ENCODE results near the gene BIRC7.

The BIRC7 gene

DNA sequence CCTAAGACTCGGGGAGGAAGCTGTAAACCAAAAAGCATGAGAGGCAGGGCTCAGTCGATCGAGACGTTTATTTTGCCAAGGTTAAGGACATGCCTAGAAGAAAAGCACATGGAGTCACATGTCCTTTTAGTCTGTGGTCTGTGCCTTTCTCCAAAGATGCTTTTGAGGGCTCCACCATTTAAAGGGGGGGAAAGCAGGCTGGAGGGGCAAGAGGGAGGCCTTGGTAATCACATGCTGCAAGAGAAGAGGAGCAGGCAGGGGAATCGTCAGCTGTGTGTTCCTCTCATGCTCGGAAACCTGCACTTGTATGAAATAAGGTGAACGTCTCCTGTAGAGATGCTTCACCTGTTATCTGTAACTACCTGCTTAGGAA is 10.6 kb upstream of the BIRC7 start:
- Mint-ChIP-seq H3K27me3 (peaks cover 64% of the 10 kb centered on the region), H3K36me3 (no peaks in the 10 kb centered on the region), H3K27ac (no peak overlapping the region), H3K4me3 (no peak overlapping the region), H3K4me1 (no peaks in the 10 kb centered on the region), H3K9me3 (no peaks in the 10 kb centered on the region)
- CTCF ChIA-PET: interaction anchor here (1.4 to 3.6 kb wide), 3 partner anchors 10 to 51 kb away, joined by 3 to 42 read pairs (median 34); partner anchors contain the start of genes BIRC7 and YTHDF1
- DNase-seq: no peak

- H3K36me3 Mint-ChIP-seq: no peaks in the 10 kb centered on the region
- H3K9me3 Mint-ChIP-seq: no peaks in the 10 kb centered on the region
- no peaks in the 10 kb centered on the region for H3K4me1 Mint-ChIP-seq
- peaks cover 64% of the 10 kb centered on the region for H3K27me3 Mint-ChIP-seq
- no peak overlapping the region for H3K4me3 Mint-ChIP-seq
- H3K27ac Mint-ChIP-seq: no peak overlapping the region
- CTCF ChIA-PET: interaction anchor here (0.7 to 1.1 kb wide), 5 partner anchors 9 to 155 kb away, joined by 3 read pairs; partner anchors contain the start of gene BIRC7
- DNase-seq: no peak
Observed at GRCh38 chr20:63226042-63226943, 9.4 kb upstream of the BIRC7 start.

GRCh38 chr20:63227260-63227659 is 8.4 kb upstream of the BIRC7 start:
- Mint-ChIP-seq H3K27ac (no peak overlapping the region), H3K4me1 (no peaks in the 10 kb centered on the region), H3K9me3 (no peaks in the 10 kb centered on the region), H3K4me3 (no peak overlapping the region), H3K36me3 (no peaks in the 10 kb centered on the region), H3K27me3 (peaks cover 70% of the 10 kb centered on the region)
- no peak for DNase-seq
- CTCF ChIA-PET: no interaction called here

DNA sequence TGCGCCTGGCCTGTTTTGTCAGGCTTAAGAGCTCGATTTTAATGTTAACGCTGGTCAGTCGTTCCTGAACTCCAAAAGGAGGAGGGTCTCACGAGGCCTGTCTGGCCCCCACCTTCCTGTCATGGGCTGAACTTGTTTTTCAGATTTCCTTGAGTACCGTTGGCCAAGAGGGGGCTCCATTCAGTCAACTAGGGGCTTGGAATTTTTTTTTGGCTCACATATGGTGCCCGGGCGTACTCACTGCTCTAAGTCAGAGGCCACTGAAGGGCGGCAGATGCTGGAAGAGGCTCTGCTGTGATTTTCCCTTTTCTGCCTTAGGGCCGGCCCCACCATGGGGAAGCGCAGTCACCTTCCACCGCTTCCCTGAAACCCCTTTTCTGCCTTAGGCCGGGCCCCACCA is 6.9 kb upstream of the BIRC7 start:
- Mint-ChIP-seq H3K36me3 (no peaks in the 10 kb centered on the region), H3K4me1 (no peaks in the 10 kb centered on the region)

GRCh38 chr20:63230800-63231268 is 4.9 kb upstream of the BIRC7 start:
- Mint-ChIP-seq H3K36me3 (no peaks in the 10 kb centered on the region), H3K4me1 (no peaks in the 10 kb centered on the region), H3K9me3 (no peaks in the 10 kb centered on the region), H3K27me3 (peaks cover 85% of the 10 kb centered on the region), H3K27ac (no peak overlapping the region), H3K4me3 (no peak overlapping the region)
- DNase-seq: no peak
- CTCF ChIA-PET: interaction anchor here (0.6 to 1.0 kb wide), 2 partner anchors 151 to 174 kb away, joined by 3 to 5 read pairs; no protein-coding TSS in a partner anchor

More for the DNA sequence above, 6.9 kb upstream of the BIRC7 start:
- DNase-seq: no peak
- Mint-ChIP-seq H3K9me3 (no peaks in the 10 kb centered on the region), H3K4me3 (no peak overlapping the region), H3K27me3 (peaks cover 72% of the 10 kb centered on the region), H3K27ac (no peak overlapping the region)
- CTCF ChIA-PET: interaction anchor here (0.9 kb wide), 1 partner anchor 48 kb away, joined by 3 read pairs; no protein-coding TSS in a partner anchor

DNA sequence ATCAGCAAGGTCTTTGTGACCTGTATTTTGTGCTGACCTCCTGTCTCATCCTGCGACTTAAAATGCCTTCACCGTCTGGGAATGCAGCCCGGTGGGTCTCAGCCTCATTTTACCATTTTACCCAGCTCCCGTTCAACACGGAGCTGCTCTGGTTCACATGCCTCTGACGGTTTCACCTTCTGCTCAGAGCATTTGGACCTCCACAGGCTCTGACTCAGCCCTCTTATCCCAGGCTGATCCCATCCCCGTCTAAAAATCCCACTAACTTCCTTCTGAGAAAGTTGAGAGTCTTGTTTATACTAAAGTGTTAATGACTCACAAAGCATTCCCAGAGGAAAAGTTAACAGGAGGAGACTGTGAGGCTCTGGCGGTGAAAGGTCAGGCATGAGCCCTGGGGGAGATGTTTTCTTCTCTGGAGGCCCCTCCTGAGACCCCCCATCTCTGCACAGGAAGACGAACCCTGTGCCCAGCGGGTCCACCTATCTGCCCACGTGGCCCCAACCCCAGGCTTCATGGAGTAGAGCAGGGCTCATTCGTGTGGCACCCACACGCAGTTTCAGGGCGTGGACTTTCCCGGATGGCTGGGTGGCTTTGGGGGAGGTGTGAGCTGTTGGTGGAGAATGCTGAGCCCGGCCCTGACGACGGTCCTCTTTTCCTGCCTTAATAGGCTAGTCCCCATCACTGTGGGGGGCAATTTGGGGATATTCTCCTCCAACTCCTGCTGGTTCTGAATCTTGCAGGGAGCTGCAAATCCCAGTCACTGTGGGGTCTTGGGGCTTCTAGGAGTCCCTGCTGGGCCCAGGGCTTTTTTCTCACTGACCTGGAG is 3.3 kb upstream of the BIRC7 start:
- CTCF ChIA-PET: interaction anchor here (5.6 kb wide), 1 partner anchor 8 kb away, joined by 42 read pairs; no protein-coding TSS in a partner anchor
- no peak for DNase-seq
- Mint-ChIP-seq H3K9me3 (no peaks in the 10 kb centered on the region), H3K36me3 (no peaks in the 10 kb centered on the region), H3K27me3 (peaks cover 77% of the 10 kb centered on the region), H3K4me3 (no peak overlapping the region), H3K4me1 (no peaks in the 10 kb centered on the region), H3K27ac (no peak overlapping the region)

DNA sequence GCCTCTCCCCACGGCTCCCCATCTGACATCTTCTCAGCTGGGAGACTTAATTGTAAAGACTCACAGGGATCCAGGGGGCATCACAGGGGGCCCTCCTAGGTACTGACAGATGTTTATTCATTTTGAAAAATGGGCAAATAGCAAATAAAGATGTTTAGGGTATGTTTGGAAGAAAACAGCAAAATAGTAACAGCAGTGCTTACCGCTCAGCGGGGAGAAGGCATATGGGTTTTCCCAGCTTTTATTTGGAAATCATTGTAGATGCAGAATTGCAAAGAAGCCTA is 2.7 kb upstream of the BIRC7 start:
- CTCF ChIA-PET: interaction anchor here (5.6 kb wide), 1 partner anchor 9 kb away, joined by 42 read pairs; no protein-coding TSS in a partner anchor
- no peak for DNase-seq
- H3K9me3 Mint-ChIP-seq: no peaks in the 10 kb centered on the region
- H3K36me3 Mint-ChIP-seq: no peaks in the 10 kb centered on the region
- H3K27me3 Mint-ChIP-seq: peaks cover 77% of the 10 kb centered on the region
- no peaks in the 10 kb centered on the region for H3K4me1 Mint-ChIP-seq
- H3K4me3 Mint-ChIP-seq: no peak overlapping the region
- H3K27ac Mint-ChIP-seq: no peak overlapping the region

GRCh38 chr20:63233924-63234323 is 1.8 kb upstream of the BIRC7 start:
- Mint-ChIP-seq H3K27me3 (peaks cover 68% of the 10 kb centered on the region), H3K4me1 (no peaks in the 10 kb centered on the region), H3K9me3 (no peaks in the 10 kb centered on the region), H3K27ac (no peak overlapping the region), H3K36me3 (no peaks in the 10 kb centered on the region), H3K4me3 (no peak overlapping the region)
- no peak for DNase-seq
- CTCF ChIA-PET: interaction anchor here (5.6 kb wide), 1 partner anchor 10 kb away, joined by 42 read pairs; no protein-coding TSS in a partner anchor

DNA sequence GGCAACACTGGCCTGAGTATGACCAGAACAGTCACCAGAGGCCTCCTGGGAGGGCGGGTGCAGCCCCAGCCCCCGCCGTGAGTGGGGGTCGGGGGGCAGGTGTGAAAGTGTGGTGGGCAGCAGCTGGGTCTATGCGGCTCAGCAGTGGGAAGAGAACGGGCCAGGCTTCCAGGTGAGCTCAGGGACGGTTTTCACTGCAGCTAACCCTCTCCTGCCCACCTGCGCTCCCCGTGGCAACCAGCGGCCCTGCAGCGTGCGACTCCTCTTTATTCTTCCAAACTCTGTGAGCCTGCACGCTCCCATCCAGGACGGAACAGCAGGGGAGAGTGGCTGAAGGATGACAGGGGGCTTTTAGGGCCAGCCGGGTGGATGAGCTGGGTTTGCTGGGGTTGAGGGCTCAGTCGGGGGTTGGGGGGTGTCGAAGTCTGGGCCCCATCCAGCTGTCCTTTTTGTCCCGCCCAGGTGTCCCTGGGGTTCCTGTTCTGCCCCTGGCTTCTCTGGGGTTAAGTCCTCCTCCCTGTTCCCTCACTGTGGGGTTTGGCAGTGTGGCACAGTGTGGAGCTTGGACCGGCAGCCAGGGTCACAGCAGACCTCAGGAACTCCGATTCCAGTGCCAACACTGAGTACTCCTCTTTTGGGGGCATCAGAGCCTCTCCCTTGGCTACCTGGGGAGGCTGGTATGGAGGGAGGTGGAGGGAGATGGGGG is 859 bp upstream of the BIRC7 start:
- CTCF ChIA-PET: interaction anchor here (0.9 to 5.6 kb wide), 2 partner anchors 11 kb away, joined by 5 to 42 read pairs; no protein-coding TSS in a partner anchor
- Mint-ChIP-seq H3K9me3 (no peaks in the 10 kb centered on the region), H3K27me3 (peaks cover 58% of the 10 kb centered on the region), H3K4me1 (no peaks in the 10 kb centered on the region), H3K36me3 (no peaks in the 10 kb centered on the region), H3K27ac (no peak overlapping the region), H3K4me3 (no peak overlapping the region)
- peak; percentile 39 for DNase-seq

DNA sequence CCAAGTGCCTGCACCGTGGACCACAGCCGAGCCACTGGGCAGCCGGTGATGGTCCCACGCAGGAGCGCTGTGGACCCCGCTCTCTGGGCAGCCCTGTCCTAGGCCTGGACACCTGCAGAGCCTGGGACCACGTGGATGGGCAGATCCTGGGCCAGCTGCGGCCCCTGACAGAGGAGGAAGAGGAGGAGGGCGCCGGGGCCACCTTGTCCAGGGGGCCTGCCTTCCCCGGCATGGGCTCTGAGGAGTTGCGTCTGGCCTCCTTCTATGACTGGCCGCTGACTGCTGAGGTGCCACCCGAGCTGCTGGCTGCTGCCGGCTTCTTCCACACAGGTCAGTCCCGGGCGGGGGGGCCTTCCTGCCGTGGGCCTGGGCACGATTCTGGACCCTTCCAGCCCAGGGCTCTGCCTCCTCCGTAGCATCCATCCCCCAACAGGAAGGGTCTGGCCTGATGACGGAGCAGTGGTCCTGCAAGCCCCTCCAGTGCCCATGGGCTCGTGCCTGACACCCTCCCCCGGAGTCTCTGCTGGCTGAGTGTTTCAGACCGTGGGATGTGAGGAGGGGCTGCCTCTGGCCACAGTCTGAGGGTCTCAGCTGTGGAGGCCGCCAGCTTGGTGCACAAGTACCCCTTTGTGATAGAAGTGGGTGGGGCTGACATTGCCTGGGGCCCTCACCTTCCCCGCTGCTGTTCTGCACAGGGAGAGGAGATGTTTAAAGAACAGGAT is 572 bp downstream of the BIRC7 start:
- CTCF ChIA-PET: interaction anchor here (1.1 to 5.6 kb wide), 2 partner anchors 10 to 12 kb away, joined by 3 to 42 read pairs; no protein-coding TSS in a partner anchor
- DNase-seq: no peak
- no peaks in the 10 kb centered on the region for H3K4me1 Mint-ChIP-seq
- H3K27ac Mint-ChIP-seq: no peak overlapping the region
- no peaks in the 10 kb centered on the region for H3K9me3 Mint-ChIP-seq
- no peak overlapping the region for H3K4me3 Mint-ChIP-seq
- H3K27me3 Mint-ChIP-seq: peaks cover 44% of the 10 kb centered on the region
- H3K36me3 Mint-ChIP-seq: no peaks in the 10 kb centered on the region

DNA sequence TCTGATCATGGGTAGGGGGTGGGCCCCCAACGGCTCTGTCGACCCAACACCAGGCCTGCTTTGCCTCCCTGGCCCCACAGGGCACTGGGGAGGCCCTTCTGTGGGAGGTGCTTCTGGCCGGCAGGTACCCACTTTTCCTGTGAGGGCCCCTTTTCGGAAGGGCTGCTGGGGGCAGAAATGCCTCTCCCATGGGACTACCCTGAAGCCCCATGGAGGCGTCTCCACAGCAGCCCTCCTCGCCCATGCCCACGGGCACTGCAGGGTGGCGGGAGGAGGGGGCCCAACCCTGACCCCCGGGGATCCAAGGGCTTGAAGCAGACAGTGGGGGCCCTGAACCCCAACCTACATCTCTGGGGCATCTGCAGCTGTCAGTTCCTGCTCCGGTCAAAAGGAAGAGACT is 2.3 kb downstream of the BIRC7 start:
- Mint-ChIP-seq H3K27ac (no peak overlapping the region), H3K4me1 (no peaks in the 10 kb centered on the region), H3K36me3 (no peaks in the 10 kb centered on the region), H3K9me3 (no peaks in the 10 kb centered on the region), H3K4me3 (no peak overlapping the region), H3K27me3 (peaks cover 30% of the 10 kb centered on the region)
- CTCF ChIA-PET: interaction anchor here (5.6 kb wide), 1 partner anchor 14 kb away, joined by 42 read pairs; no protein-coding TSS in a partner anchor
- DNase-seq: no peak

GRCh38 chr20:63238514-63239125 is 2.9 kb downstream of the BIRC7 start:
- H3K4me3 Mint-ChIP-seq: no peak overlapping the region
- no peaks in the 10 kb centered on the region for H3K36me3 Mint-ChIP-seq
- no peaks in the 10 kb centered on the region for H3K9me3 Mint-ChIP-seq
- DNase-seq: no peak
- CTCF ChIA-PET: no interaction called here
- no peak overlapping the region for H3K27ac Mint-ChIP-seq
- H3K27me3 Mint-ChIP-seq: peaks cover 25% of the 10 kb centered on the region
- H3K4me1 Mint-ChIP-seq: no peaks in the 10 kb centered on the region

DNA sequence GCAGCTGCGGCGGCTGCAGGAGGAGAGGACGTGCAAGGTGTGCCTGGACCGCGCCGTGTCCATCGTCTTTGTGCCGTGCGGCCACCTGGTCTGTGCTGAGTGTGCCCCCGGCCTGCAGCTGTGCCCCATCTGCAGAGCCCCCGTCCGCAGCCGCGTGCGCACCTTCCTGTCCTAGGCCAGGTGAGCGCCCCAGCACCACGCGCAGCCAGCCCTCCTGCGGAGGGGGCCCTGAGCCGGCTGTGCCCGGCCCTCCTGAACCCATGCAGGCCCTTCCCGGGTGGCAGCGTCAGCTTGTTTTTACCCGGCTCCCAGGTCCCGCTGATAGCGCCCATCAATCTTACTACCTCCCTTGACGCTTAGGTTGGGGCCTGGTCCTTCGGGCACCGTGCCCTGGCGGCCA is 3.7 kb downstream of the BIRC7 start:
- no peak for DNase-seq
- no peaks in the 10 kb centered on the region for H3K9me3 Mint-ChIP-seq
- H3K4me1 Mint-ChIP-seq: no peaks in the 10 kb centered on the region
- no peak overlapping the region for H3K4me3 Mint-ChIP-seq
- CTCF ChIA-PET: no interaction called here
- H3K27ac Mint-ChIP-seq: no peak overlapping the region
- H3K36me3 Mint-ChIP-seq: no peaks in the 10 kb centered on the region
- peaks cover 20% of the 10 kb centered on the region for H3K27me3 Mint-ChIP-seq
